HG02870 (cell line): ENCODE data around the gene P2RY8.
A peak's percentile ranks its signal among the peaks of the same experiment; 100 is the strongest.
"Not testable (repeated sequence)": the region's sequence is repeated elsewhere in the genome, so short reads cannot be mapped to it uniquely, and the experiment has no call there.

Source experiments
- ATAC-seq: cut with Tn5 transposase; IDR thresholded peaks from one replicate; pipeline ENCODE4 v1.9.1; 2021; ENCODE audit warnings: mild to moderate bottlenecking, moderate library complexity; ENCODE audit not compliant: unreplicated experiment

Gene P2RY8

DNA sequence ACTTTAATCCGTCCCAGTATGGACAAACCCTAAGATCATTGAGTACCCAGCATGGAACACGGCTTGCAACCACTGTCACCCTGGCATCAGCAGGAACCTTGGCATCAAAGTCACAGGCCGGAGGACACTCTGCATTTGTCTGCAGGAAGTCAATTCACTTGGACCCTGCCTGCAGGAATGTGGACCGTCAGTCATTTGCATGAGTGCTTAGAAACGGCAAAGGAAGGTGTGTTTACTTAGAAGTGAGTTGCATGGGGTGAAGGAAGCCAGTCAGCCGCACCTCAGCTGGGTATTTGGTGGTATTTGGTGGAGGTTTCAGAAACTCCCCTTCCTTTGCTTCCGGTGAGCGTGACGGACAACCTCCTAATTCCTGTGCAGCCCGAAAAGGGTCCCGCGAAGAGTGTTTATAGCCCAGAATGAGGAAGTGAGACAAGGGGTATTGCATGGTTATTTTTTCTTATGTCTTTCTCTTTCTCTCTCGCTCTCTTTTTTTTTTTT, 15.5 kb downstream of the P2RY8 start:
- peak; percentile 78 for ATAC-seq

GRCh38 chrX:1520350-1520749, 16.6 kb downstream of the P2RY8 start:
- no peak for ATAC-seq

GRCh38 chrX:1519022-1519497, 17.9 kb downstream of the P2RY8 start:
- no peak for ATAC-seq

DNA sequence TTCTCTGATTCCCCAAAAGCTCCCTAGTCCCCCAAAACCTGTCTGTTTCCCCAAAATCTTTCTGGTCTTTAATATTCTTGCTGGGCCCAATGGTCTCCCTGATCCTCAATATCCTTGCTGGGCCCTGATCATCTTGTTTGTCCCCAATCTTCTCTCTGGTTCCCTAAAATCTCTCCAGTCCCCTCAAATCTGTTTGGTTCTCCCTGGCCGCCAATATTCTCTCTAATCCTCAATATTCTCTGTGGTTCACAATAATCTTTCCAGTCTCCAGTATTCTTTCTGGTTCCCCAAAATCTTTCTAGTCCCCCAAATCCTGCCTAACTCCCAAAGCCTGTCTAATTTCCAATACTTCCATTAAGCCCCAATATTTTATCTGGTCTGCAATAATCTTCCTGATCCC, 18.5 kb downstream of the P2RY8 start:
- no peak for ATAC-seq

DNA sequence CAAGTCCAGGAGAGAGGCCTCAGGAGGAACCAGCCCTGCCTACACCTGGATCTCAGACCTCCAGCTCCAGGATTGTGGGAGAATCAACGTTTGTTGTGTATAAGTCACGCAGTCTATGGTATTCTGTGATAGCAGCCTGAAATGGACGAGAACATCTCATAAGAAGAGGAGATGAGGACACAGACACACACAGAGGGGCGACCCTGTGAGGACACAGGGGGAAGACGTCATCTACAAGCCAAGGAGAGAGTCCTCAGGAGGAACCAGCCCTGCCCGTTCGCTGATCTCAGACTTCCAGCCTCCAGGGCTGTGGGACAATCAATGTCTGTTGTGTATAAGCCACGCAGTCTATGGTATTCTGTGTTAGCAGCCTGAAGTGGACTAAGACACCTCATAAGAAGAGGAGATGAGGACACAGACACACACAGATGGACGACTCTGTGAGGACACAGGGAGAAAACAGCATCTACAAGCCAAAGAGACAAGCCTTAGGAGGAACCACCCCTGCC, 20.3 kb downstream of the P2RY8 start:
- no peak for ATAC-seq

DNA sequence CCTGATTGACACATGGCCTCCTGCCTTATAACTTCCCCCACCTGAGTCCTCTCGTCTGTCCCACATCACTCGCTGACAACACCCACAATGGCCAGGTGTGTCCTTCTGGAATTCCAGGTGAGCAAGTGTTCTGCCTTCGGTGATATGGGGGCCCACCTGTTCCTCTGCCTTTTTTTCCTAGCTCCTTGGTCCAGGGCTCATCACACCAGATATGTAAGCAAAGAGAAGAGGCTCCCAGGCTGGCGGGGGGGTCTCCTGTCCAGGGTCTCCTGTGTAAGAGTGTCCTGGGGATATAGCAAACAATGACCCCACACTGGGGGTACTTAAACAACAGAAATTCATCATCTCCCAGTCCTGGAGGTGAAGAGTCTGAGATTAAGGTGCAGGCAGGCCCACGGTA, 25.2 kb downstream of the P2RY8 start:
- ATAC-seq, result no peak

DNA sequence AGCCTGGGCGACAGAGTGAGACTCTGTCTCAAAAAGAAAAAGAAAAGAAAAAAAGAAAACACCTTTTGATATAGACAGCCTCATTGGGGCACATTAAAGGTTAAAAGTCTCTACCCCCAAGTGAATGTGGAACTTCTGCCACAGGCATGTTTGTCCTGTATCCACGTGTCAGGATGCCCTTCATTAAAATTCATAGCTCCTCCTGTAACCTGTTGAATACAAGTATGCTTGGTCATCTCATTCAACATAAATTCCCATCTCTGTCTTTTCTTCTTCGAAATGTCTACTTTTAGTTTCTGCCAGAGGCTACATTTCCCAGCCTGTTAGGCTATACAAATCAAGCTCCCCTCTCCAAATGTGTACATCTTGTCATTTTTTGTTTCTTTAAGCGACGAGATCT, 25.8 kb downstream of the P2RY8 start:
- no peak for ATAC-seq

GRCh38 chrX:1507511-1508463, 29.2 kb downstream of the P2RY8 start:
- ATAC-seq, result peak; percentile 77

GRCh38 chrX:1506916-1507315, 30.1 kb downstream of the P2RY8 start:
- ATAC-seq, result no peak

GRCh38 chrX:1502853-1503252, 34.1 kb downstream of the P2RY8 start:
- no peak for ATAC-seq

DNA sequence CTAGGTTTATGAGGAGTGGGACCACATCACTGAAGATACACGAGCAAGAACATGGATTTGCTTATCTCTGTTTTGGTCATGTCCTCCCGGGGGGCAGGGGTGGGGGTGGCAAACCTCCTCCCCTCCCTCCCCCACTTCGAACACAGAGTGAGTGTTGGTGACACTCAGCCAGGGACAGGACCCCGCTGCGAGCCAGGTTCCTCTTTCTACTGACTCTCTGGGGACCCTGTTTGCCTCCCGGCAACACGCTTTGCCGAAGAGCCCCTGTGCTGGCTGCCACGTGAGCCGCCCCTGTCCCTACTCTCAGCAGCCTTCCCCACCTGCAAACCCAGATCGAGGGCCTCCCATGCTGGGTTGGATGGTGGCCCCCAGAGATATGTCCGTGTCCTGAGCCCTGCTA, 34.7 kb downstream of the P2RY8 start:
- no peak for ATAC-seq

DNA sequence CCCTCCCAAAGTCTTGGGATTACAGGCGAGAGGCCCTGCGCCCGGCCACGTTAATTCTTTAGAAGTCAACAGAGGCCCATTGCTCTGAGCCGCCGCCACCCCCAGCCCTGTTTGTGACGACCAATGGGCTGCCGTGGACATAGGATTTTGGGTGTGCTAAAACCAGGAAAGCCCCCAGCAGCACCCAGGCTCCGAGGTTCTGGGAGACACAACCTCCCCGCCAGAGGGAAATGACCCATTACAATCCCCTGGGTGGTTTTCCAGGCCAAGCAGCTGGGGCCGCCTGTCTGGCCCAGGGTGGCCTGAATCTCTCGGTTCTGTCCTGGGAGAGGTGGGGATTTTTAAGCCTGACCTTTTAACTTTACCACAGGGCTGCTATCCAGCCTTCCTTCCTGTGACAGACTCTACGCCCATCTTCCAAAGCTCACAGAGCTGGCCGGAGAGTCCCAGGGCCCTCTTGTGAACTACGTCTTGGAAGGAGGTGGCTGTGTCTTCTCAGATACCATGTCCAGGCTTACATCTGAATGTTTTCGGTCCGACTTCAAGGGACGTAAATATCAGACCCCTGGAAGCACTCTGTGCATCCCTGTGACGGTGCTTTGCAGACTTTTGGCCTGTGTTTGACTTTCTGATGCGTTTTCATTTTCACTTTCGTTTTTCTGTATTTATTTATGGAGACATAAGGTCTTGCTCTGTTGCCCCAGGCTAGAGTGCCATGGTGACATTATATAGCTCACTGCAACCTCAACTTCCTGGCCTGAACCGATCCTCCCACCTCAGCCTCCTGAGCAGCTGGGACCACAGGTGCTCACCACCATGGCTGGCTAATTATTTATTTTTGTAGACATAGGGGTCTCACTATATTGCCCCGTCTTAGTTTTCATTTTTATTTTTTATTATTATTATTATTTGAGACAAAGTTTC, 36.0 kb downstream of the P2RY8 start:
- ATAC-seq, result peak; percentile 59

DNA sequence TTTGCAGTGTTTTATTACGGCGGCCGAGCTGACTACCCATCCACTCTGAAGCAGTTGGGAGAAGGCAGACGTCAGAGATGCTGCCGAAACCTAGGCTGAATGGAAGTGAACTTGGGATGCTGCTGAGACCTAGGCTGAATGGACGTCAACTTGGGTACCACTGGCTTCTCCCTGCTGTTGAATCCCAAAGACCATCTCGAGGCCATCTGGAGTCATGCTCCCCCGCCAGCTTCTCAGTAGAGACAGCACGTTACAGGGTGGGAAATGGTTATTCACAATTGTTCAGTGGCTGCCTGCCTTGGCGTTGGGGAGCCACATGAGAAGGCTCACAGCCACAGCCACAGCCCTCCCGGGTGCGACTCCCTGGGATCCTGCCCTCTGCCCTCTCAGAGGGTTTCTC, 40.9 kb downstream of the P2RY8 start:
- ATAC-seq, result no peak

DNA sequence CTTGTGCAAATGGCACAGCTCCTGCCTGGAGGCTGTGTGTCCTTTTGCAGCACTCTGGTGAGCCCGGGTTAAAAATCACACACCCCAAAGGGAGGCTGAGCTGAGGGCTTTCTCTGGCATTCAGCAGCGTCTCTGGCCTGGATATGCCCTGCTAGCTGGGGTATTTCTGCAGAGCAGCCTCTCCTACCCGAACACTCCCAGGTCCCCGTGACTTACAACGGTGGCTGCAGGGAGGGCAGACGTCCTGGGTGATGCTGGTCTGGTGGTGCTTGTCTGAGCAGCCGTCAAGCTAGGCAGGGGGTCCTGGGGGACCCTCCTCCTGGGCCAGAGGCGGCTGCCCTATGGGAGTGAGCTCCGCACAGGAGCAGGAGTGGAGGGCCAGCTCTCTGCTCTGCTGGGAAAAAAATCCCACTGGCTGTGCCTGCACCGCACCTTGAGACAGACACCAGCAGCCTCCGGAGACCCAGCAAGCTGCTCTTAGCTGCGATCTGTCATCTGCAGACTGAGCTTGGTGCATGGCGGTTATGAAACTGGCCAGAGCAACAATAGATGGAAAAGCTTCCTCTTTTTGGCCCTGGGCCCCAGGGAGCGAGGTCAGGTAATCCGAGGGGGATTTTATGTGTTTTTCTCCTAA, 43.0 kb downstream of the P2RY8 start:
- peak; percentile 51 for ATAC-seq

DNA sequence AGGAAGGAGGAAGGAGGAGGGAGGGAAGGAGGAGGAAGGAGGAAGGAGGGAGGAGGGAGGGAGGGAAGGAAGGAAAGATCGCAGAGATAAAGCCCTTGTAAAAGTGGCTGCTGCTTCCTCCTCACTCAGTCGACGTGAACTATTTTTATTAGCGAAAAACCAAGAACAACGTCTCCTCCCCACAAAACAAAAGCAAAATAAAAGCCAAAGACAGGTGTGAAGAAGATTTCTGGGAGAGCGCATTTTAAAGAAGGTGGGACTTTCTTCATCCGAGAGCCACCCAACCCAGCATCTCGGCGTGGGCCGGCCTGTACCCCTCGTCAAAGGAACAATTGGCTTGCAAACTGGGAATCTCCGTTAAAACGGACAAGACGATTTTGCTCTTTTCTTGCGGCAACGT, 43.6 kb downstream of the P2RY8 start:
- no peak for ATAC-seq

DNA sequence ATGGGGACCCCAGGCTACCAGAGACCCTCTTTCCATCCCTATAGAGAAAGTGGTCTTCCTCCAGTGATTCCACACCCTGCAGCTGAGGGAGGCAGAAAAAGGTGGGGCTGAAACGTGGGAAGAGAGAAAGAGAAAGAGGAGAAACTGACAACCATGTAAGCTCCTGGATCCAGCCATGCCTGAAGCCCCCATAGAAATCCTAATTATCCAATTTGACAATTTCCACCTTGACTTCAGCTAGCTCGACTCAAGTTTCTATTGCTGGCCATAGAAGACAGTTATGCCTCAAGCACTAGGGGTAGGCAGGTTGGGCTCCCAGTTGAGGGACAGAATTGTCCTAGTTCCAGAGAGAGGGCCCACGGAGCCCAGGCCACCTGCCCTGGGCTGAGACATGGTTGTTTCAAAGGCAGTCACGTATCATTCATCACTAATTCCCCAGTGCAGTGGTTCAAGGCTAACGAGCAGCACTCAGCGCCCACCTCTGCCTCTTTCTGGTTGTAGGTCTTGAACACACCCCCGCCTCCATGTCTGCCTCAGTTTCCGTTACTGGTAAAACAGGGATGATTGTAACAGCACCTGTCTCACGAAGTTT, 44.5 kb downstream of the P2RY8 start:
- no peak for ATAC-seq

GRCh38 chrX:1491851-1492349, 45.1 kb downstream of the P2RY8 start:
- peak; percentile 64 for ATAC-seq

DNA sequence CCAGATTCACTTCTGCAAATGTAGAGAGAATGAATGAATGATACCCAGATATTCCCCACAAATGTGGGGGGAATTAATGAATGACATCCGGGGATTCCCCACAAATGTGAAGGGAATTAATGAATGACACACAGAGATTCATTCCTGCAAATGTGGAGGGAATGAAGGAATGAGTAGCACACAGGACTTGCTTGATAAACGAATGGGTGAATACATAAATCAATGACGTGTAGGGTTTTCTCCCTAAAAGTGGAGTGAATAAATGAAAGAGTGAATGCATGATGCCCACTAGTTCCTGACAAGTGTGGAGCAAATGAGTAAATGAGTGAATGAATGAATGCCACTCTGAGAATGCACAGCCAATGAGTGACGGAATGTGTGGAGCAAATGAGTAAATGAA, 45.7 kb downstream of the P2RY8 start:
- ATAC-seq, result not testable (repeated sequence)

- not testable (repeated sequence) for ATAC-seq
Observed at GRCh38 chrX:1490723-1491122, 46.3 kb downstream of the P2RY8 start.

GRCh38 chrX:1489354-1489753, 47.6 kb downstream of the P2RY8 start:
- not testable (repeated sequence) for ATAC-seq
